ENCODE measurements around the gene TOMM40. TPM values are rescaled to one million over a fixed set of nuclear protein-coding genes. Genes with fewer than 3 reads are reported as not detected.

The TOMM40 gene
- total and polyA plus RNA-seq, 2 of the 13 experiments (the other 11 are each of a cell fraction or from before 2014, with no cell fraction given) = 72.0 to 110 TPM

GRCh38 chr19:44912854-44913253 is 21.8 kb downstream of the TOMM40 start (continued):
- TF ChIP-seq ZXDC (CRISPR knock-in tag; IDR thresholded peaks at IDR 0.05) (no peak), AGO1 (IDR thresholded peaks at IDR 0.05; ENCODE audit: low read depth, low read length, poor library complexity, severe bottlenecking) (no peak), GATA4 (IDR thresholded peaks at IDR 0.05; ENCODE audit: borderline replicate concordance, low read depth) (no peak), YEATS2 (CRISPR knock-in tag; IDR thresholded peaks at IDR 0.05; ENCODE audit: borderline replicate concordance) (0 out of 2 replicates have a peak, but pooled peaks have one; percentile 33), TBL1XR1 (IDR thresholded peaks at IDR 0.05; ENCODE audit: borderline replicate concordance, low read length, partially characterized antibody) (peak; percentile 86), HNF4G (IDR thresholded peaks at IDR 0.05; ENCODE audit: borderline replicate concordance, low read depth, low read length) (no peak), HNF4G (CRISPR knock-in tag; IDR thresholded peaks at IDR 0.05; ENCODE audit: borderline replicate concordance, low read depth) (peak; percentile 66; the same call in 1 of the 2 replicates), GLI4 (CRISPR knock-in tag; IDR thresholded peaks at IDR 0.05; ENCODE audit: borderline replicate concordance) (no peak), ZNF326 (CRISPR knock-in tag; IDR thresholded peaks at IDR 0.05; ENCODE audit: borderline replicate concordance) (no peak), EEA1 (CRISPR knock-in tag; IDR thresholded peaks at IDR 0.05; ENCODE audit: borderline replicate concordance) (no peak), ZNF484 (CRISPR knock-in tag; IDR thresholded peaks at IDR 0.05; ENCODE audit: borderline replicate concordance, low read depth) (no peak), POLR2A (IDR thresholded peaks at IDR 0.05; ENCODE audit: insufficient read depth in 1 of 2, low read depth in 2 of 2, low read length in 2 of 2) (0 out of 4 replicates have a peak, but pooled peaks of 1 of the 2 experiments have one; percentile 31), RFX3 (CRISPR knock-in tag; IDR thresholded peaks at IDR 0.05) (no peak), PTBP1 (IDR thresholded peaks at IDR 0.05; ENCODE audit: low read depth, low read length, poor library complexity, severe bottlenecking) (no peak), ZNF83 (CRISPR knock-in tag; IDR thresholded peaks at IDR 0.05; ENCODE audit: borderline replicate concordance) (no peak), ELF4 (CRISPR knock-in tag; IDR thresholded peaks at IDR 0.05; ENCODE audit: borderline replicate concordance) (no peak), TCF7 (IDR thresholded peaks at IDR 0.05; ENCODE audit: low read depth) (no peak), THAP11 (CRISPR knock-in tag; IDR thresholded peaks at IDR 0.05) (peak; percentile 65; the same call in 1 of the 2 replicates)
- TF ChIP-seq, protein P1, sequence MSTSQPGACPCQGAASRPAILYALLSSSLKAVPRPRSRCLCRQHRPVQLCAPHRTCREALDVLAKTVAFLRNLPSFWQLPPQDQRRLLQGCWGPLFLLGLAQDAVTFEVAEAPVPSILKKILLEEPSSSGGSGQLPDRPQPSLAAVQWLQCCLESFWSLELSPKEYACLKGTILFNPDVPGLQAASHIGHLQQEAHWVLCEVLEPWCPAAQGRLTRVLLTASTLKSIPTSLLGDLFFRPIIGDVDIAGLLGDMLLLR (CRISPR knock-in tag; IDR thresholded peaks at IDR 0.05) = peak; percentile 52; the same call in 1 of the 2 replicates
- TF ChIP-seq, protein P2, sequence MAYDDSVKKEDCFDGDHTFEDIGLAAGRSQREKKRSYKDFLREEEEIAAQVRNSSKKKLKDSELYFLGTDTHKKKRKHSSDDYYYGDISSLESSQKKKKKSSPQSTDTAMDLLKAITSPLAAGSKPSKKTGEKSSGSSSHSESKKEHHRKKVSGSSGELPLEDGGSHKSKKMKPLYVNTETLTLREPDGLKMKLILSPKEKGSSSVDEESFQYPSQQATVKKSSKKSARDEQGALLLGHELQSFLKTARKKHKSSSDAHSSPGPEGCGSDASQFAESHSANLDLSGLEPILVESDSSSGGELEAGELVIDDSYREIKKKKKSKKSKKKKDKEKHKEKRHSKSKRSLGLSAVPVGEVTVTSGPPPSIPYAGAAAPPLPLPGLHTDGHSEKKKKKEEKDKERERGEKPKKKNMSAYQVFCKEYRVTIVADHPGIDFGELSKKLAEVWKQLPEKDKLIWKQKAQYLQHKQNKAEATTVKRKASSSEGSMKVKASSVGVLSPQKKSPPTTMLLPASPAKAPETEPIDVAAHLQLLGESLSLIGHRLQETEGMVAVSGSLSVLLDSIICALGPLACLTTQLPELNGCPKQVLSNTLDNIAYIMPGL (CRISPR knock-in tag; IDR thresholded peaks at IDR 0.05; ENCODE audit: borderline replicate concordance in 1 of 2, low read depth in 1 of 2) = peak; percentile 34 to 67; a peak in 2 of 4 replicates
- TF ChIP-seq, protein P3, sequence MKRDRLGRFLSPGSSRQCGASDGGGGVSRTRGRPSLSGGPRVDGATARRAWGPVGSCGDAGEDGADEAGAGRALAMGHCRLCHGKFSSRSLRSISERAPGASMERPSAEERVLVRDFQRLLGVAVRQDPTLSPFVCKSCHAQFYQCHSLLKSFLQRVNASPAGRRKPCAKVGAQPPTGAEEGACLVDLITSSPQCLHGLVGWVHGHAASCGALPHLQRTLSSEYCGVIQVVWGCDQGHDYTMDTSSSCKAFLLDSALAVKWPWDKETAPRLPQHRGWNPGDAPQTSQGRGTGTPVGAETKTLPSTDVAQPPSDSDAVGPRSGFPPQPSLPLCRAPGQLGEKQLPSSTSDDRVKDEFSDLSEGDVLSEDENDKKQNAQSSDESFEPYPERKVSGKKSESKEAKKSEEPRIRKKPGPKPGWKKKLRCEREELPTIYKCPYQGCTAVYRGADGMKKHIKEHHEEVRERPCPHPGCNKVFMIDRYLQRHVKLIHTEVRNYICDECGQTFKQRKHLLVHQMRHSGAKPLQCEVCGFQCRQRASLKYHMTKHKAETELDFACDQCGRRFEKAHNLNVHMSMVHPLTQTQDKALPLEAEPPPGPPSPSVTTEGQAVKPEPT (CRISPR knock-in tag; IDR thresholded peaks at IDR 0.05; ENCODE audit: low read depth) = no peak
- TF ChIP-seq, protein P4, sequence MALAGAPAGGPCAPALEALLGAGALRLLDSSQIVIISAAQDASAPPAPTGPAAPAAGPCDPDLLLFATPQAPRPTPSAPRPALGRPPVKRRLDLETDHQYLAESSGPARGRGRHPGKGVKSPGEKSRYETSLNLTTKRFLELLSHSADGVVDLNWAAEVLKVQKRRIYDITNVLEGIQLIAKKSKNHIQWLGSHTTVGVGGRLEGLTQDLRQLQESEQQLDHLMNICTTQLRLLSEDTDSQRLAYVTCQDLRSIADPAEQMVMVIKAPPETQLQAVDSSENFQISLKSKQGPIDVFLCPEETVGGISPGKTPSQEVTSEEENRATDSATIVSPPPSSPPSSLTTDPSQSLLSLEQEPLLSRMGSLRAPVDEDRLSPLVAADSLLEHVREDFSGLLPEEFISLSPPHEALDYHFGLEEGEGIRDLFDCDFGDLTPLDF (CRISPR knock-in tag; IDR thresholded peaks at IDR 0.05) = no peak

All from HepG2 (cell line).